Transverse colon (tissue), 4 donors: ENCODE measurements around the gene GOLGA6L6. TPM values are rescaled to one million over a fixed set of nuclear protein-coding genes. Genes with fewer than 3 reads are reported as not detected.
"Not testable (repeated sequence)": the region's sequence is repeated elsewhere in the genome, so short reads cannot be mapped to it uniquely, and the experiment has no call there.

Experiments used
- DNase-seq: peaks from one replicate; pipeline ENCODE4 v3.0.0-alpha.2; 2019
- H3K27ac ChIP-seq, 4 donors: fragments of 200-600 bp; sonication (generic); 2 replicates each; pipeline ENCODE4 v1.5.1; 2016 to 2018; ENCODE audit warnings: inconsistent platforms in 4 of 4
- H3K27me3 ChIP-seq: fragments of 200-600 bp; sonication (generic); 2 replicates; pipeline ENCODE4 v1.5.1; 2017; ENCODE audit warnings: inconsistent platforms
- H3K36me3 ChIP-seq, 4 donors: fragments of 200-600 bp; sonication (generic); 2 replicates each; pipeline ENCODE4 v1.5.1; 2017 to 2019; ENCODE audit warnings: inconsistent platforms in 4 of 4
- H3K4me1 ChIP-seq, 4 donors: fragments of 200-600 bp; sonication (generic); 2 replicates each; pipeline ENCODE4 v1.5.1; 2017 to 2020; ENCODE audit warnings: inconsistent platforms in 4 of 4
- H3K4me3 ChIP-seq, 4 donors: fragments of 200-600 bp; sonication (generic); 1 replicate in 1 of 4; 2 replicates in 3 of 4; pipeline versions ENCODE4 v1.5.1 to v1.6.1; 2017 to 2019; ENCODE audit warnings: inconsistent platforms in 4 of 4
- H3K9me3 ChIP-seq, 2 donors: fragments of 200-600 bp; sonication (generic); 2 replicates each; pipeline ENCODE4 v1.5.1; 2017 to 2019; ENCODE audit warnings: inconsistent platforms in 2 of 2
- WGBS, 2 donors: methylation state at CpG; one replicate each; pipeline ENCODE4 v1.1.5; 2018; ENCODE audit warnings: low coverage in 1 of 2; 5-methylcytosine and 5-hydroxymethylcytosine counted together
- in situ Hi-C, 4 donors: fragments of 200-750 bp; cut with MboI; loops; one replicate each; pipeline versions ENCODE4 v1.15.0 to v1.15.1; 2017; ENCODE audit warnings: low sequenced_read_pairs in 3 of 4, low pct_ligation_motif_present in 1 of 4, low pct_unique_long_range_greater_than_20kb in 1 of 4
- intact Hi-C: fragments of 100-400 bp; cut with DNase I; formaldehyde crosslinking; loops from one replicate; pipeline ENCODE4 v1.15.1; 2023; ENCODE audit warnings: low total_unique reads
- small RNA-seq, 4 donors: library from RNA; depleted of rRNA; stranded (forward); fragments of <200 nt; gene quantifications; one replicate each; pipeline ENCODE3, GENCODE V24; 2016
- total RNA-seq, 4 donors: library from RNA; depleted of rRNA; stranded (reverse); fragments of >200 nt; gene quantifications; one replicate each; pipeline ENCODE4 v1.1.0, GENCODE V29; 2016

GOLGA6L6 gene
- total RNA-seq, 4 donors from 2014 or later: not detected

GRCh38 chr15:20502839-20503238 is 38.8 kb downstream of the GOLGA6L6 start:
- no CpG with 5 or more reads among the region's 3 CpGs for WGBS, 2 donors
- in situ Hi-C loops, H3K27ac ChIP-seq, H3K27me3 ChIP-seq, H3K4me3 ChIP-seq, intact Hi-C loops, H3K9me3 ChIP-seq, H3K4me1 ChIP-seq, H3K36me3 ChIP-seq, DNase-seq: not testable (repeated sequence)

- H3K4me1 ChIP-seq, H3K27me3 ChIP-seq, H3K36me3 ChIP-seq, H3K4me3 ChIP-seq, in situ Hi-C loops, DNase-seq, H3K9me3 ChIP-seq, H3K27ac ChIP-seq, intact Hi-C loops: not testable (repeated sequence)
- WGBS, 2 donors: no CpG with 5 or more reads among the region's 5 CpGs
Observed at GRCh38 chr15:20501512-20502222, 39.9 kb downstream of the GOLGA6L6 start.

DNA sequence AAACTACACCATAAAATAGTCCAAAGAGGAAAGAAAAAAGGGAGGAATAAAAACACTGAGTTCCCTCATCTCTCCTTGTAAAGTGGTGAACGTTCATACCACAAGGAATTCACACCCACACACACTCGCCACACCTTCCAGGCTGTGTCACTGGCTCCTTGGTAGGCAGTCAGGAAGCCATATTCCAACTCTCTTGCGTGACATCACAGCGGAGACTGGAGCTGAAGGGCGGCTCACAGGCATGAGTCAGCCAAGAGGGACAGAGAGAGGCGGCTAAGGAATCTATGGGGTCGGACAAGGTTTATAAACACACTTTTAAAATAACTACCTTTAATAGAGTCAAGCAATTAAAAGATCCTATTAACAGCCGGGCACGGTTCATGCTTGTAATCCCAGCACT is 43.8 kb downstream of the GOLGA6L6 start:
- H3K9me3 ChIP-seq, DNase-seq, H3K4me1 ChIP-seq, intact Hi-C loops, H3K27me3 ChIP-seq, H3K36me3 ChIP-seq, in situ Hi-C loops, H3K4me3 ChIP-seq, H3K27ac ChIP-seq: not testable (repeated sequence)
- no CpG with 5 or more reads among the region's 9 CpGs for WGBS, 2 donors

- in situ Hi-C loops, DNase-seq, H3K27ac ChIP-seq, intact Hi-C loops, H3K36me3 ChIP-seq, H3K9me3 ChIP-seq, H3K27me3 ChIP-seq, H3K4me1 ChIP-seq, H3K4me3 ChIP-seq: not testable (repeated sequence)
- 82% methylated on average over 2 of the region's 5 CpGs; no CpG with 5 or more reads in 1 of the 2 donors for WGBS, 2 donors
Observed at GRCh38 chr15:20493035-20493434, 48.6 kb downstream of the GOLGA6L6 start.

- DNase-seq, intact Hi-C loops, H3K9me3 ChIP-seq, H3K27me3 ChIP-seq, in situ Hi-C loops, H3K4me3 ChIP-seq, H3K4me1 ChIP-seq, H3K36me3 ChIP-seq, H3K27ac ChIP-seq: not testable (repeated sequence)
- WGBS, 2 donors: 84% methylated on average over 2 of the region's 4 CpGs; no CpG with 5 or more reads in 1 of the 2 donors
Observed at GRCh38 chr15:20492598-20492997, 49.0 kb downstream of the GOLGA6L6 start.

GRCh38 chr15:20489320-20489719 is 52.3 kb downstream of the GOLGA6L6 start:
- in situ Hi-C loops, H3K27ac ChIP-seq, H3K36me3 ChIP-seq, intact Hi-C loops, H3K4me3 ChIP-seq, H3K9me3 ChIP-seq, H3K27me3 ChIP-seq, DNase-seq, H3K4me1 ChIP-seq: not testable (repeated sequence)
- WGBS, 2 donors: 93 to 100% methylated on average over 2 to 3 of the region's 4 CpGs

Small RNA genes within 50 kb of the gene (small RNA-seq; reads per million reads assigned to genes)
- 0 reads per million in 4 donors for gene RN7SL759P
